Pericardium fibroblast (primary cell): ENCODE measurements around the gene NDUFB2. TPM values are rescaled to one million over a fixed set of nuclear protein-coding genes. Genes with fewer than 3 reads are reported as not detected.

Experiments used
- total RNA-seq: library from RNA; depleted of rRNA; stranded (reverse); fragments of >200 nt; gene quantifications from 2 replicates; pipeline ENCODE4 v1.2.3, GENCODE V29; 2015

NDUFB2 gene
- total RNA-seq, result 204 and 240 TPM in 2 replicates

GRCh38 chr7:140696680-140697446 lies at the start of gene NDUFB2:
Gene NDUFB2 (plus strand): TSS chr7:140696708. CDS start chr7:140696745, 37 bp downstream.

GRCh38 chr7:140672382-140673062 lies 24.0 kb upstream of the NDUFB2 start, which contains the start of gene ADCK2:
Gene ADCK2 (plus strand): TSS chr7:140672945. CDS start chr7:140673331, 386 bp downstream.

Other genes starting within 250 kb of the NDUFB2 start
- gene MKRN1, start 217.2 kb upstream of the NDUFB2 start, total RNA-seq, result 45.9 and 46.8 TPM in 2 replicates
- 8.8 and 15.3 TPM in 2 replicates for gene DENND2A, start 55.9 kb upstream of the NDUFB2 start, total RNA-seq
- gene ADCK2, start 23.8 kb upstream of the NDUFB2 start, total RNA-seq, result 11.0 and 20.5 TPM in 2 replicates
- 7.1 and 14.8 TPM in 2 replicates for gene BRAF, start 228.2 kb downstream of the NDUFB2 start, total RNA-seq